Adrenal gland (tissue), 5 donors: ENCODE data around the gene PRSS58.

ENCODE experiments used
- CTCF ChIP-seq, 6 experiments: fragments of 450-650 bp in 4 of 6; fragments of 200-600 bp in 2 of 6; sonication (generic) in 1 of 6; IDR thresholded peaks; 1 replicate in 5 of 6; 2 replicates in 1 of 6; pipeline versions ENCODE4 v1.5.1 to v1.8.0; 2016 to 2021; ENCODE audit warnings: antibody characterized with exemption in 6 of 6, mild to moderate bottlenecking in 2 of 6, moderate library complexity in 1 of 6
- POLR2A ChIP-seq, 2 donors: fragments of 450-650 bp; IDR thresholded peaks; one replicate each; pipeline ENCODE4 v1.6.1; 2017; ENCODE audit warnings: antibody characterized with exemption in 2 of 2, mild to moderate bottlenecking in 2 of 2, moderate library complexity in 1 of 2
- donor health status: DM: no; HTN: no; CAD: no.

DNA sequence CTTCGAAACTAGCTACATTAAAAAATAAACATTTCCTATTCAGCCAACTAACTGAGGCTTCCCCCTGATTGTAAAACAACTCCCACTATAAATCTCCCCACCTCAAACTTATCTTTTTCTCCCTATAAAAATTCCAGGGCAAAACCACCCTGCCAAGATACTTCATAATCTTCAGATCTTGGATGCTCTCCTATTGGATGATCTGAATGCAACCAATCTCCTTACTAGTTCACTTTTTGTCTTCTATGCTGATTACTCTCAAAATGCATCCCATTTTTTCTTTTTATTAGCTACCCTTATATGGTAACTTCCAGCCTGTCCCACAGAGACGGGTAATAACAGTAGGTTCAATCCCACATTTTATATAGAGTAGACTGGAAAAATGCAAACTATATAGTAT is 15.0 kb upstream of the PRSS58 start:
- no peak for TF ChIP-seq POLR2A (IDR thresholded peaks at IDR 0.05)
- TF ChIP-seq CTCF (IDR thresholded peaks at IDR 0.05) = no peak
